GM21825 (cell line): ENCODE data around the gene VSIR.
A peak's percentile ranks its signal among the peaks of the same experiment; 100 is the strongest.

Experiments used
- ATAC-seq: cut with Tn5 transposase; IDR thresholded peaks from one replicate; pipeline ENCODE4 v1.9.1; 2021; ENCODE audit warnings: mild to moderate bottlenecking, moderate library complexity; ENCODE audit not compliant: unreplicated experiment

Gene VSIR

DNA sequence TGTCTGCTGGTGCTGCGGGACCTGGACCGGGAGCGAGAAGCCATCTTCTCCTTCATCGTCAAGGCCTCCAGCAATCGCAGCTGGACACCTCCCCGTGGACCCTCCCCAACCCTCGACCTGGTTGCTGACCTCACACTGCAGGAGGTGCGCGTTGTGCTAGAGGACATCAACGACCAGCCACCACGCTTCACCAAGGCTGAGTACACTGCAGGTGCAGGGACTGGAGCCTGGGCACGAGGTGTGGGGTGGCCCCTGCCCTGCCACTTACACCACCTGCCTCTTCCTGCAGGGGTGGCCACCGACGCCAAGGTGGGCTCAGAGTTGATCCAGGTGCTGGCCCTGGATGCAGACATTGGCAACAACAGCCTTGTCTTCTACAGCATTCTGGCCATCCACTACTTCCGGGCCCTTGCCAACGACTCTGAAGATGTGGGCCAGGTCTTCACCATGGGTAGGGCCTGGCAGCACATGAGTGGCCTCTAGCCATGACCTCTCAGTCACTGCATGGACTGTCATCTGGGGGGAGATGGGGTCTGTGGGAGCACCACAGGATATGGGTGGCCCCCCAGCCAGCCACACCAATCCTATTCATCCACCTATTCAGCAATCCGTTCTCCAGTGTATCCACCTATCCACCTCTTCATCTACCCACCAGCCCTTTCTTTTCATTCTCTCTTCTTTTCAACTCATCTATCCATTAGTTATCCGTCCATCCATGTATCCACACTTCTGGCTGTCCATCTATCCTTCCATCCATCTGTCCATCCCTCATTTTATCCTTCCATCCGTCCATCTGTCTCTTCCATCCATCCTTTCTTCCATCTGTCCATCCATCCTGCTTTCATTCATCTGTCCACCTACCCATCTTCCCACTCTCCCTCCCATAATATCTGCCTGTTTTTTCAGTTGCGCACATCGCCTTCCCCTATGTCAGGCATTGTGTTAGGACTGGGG lies 34.5 kb upstream of the VSIR start:
- no peak for ATAC-seq

DNA sequence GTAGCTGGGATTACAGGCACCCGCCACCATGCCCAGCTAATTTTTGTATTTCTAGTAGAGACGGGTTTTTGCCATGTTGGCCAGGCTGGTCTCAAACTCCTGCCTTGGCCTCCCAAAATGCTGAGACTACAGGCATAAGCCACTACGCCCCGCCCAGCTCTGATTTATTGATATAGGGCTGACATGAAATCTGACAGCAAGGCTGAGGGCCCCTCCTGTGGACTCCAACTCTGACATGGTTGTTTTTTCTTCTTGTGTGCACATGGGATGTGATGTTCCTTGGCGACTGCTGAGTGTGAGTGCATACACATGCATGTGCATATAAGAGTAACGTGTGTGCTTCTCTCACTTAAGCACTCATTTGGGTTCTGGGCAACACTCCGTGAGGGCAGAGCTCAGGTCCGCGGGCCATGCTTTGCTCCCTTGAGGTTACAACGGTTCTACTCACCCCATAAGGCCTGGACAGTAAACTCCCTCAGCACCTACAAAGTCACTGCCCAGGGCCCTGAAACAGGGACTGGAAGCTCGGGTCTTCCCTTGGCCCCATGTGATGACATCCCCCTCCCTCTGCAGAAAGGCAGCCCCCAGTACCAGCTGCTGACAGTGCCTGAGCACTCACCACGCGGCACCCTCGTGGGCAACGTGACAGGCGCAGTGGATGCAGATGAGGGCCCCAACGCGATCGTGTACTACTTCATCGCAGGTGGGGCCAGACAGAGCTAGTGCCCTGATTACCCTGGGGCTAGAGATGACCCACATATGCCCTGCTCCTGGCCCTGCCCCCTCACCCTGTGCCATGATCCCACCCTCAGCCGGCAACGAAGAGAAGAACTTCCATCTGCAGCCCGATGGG lies 33.6 kb upstream of the VSIR start:
- ATAC-seq, result no peak

DNA sequence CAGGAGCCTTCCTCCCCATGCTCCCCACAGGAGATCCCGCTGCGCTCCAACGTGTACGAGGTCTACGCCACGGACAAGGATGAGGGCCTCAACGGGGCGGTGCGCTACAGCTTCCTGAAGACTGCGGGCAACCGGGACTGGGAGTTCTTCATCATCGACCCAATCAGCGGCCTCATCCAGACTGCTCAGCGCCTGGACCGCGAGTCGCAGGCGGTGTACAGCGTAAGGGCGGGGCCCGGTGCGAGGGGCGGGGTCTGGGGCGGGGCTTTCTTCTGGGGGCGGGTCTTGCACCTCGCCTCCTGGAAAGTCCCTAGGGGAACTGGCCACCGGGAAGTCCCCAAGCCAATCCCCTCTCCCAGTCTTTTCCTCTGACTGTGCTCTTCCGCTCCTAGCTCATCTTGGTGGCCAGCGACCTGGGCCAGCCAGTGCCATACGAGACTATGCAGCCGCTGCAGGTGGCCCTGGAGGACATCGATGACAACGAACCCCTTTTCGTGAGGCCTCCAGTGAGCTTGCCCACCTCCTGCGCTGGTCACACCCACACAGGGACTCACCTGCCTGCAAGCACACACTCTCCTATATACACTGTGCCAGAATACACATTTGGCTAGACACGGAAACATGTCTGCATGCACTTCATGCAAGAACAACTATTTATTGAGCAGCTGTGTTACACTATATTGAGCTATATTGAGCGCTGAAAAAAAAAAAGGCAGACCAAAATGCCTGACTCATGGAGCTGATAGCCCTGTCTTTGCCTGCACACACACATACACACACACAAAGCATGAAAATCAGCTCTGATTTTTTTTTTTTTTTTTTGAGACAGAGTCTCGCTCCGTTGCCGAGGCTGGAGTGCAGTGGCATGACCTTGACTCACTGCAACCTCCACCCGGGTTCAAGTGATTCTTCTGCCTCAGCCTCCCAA lies 32.7 kb upstream of the VSIR start:
- ATAC-seq, result no peak

DNA sequence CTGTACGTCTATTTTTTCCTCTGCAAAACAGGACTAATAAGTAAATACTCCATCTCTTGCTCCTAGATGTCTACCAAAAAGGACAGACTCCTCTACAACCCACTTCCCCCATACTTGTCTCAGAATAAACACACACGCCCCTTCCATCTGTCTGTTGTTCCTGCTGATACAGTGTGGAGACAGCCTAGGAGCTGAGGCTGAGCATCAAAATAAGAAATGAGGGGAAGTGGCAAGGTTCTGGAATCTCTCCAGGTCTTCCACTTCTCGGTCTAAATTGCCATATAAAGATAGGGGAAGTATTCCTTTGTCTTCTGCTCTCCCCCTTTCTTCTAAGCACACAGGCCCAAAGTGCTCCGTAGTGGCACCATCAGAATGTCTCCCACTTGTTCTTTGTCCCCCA lies 30.8 kb upstream of the VSIR start:
- ATAC-seq, result no peak

DNA sequence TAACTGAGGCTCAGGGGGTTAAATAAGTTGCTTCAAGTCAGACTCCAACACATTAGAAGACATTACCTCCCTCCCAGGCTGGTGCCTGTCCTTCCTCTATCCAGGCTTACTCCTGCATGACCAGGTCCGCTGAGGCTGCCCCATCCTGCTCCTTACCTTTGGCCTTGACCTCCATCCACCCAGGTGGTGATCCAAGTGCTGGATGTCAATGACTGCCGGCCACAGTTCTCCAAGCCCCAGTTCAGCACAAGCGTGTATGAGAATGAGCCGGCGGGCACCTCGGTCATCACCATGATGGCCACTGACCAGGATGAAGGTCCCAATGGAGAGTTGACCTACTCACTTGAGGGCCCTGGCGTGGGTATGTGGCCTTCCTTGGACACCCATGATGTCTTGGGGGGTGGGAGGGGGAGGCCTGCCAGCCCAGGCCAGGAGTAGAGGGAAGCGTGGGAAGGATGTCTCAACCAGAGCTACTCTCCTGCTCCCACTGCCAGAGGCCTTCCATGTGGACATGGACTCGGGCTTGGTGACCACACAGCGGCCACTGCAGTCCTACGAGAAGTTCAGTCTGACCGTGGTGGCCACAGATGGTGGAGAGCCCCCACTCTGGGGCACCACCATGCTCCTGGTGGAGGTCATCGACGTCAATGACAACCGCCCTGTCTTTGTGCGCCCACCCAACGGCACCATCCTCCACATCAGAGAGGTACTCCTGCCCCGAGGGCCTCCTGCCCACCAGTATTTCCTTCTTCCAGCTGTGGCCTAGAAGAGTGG lies 29.6 kb upstream of the VSIR start:
- ATAC-seq, result no peak

DNA sequence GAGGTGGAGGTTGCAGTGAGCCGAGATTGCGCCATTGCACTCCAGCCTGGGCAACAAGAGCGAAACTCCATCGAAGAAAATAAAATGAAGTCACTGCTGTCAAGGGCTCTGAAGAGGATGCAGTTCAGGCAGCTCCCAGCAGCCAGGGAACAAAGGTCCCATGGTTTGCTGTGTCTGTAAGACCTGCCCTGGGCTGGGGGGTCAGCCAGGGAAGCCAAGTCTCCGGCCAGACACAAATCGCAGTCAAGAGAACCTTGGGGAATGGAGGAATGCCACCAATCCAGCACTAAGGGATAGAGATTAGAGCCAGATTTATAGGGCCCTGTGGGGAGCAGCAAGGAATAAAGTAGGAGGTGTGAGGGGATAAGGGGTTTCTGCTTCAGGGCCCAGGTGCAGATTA lies 28.9 kb upstream of the VSIR start:
- no peak for ATAC-seq

DNA sequence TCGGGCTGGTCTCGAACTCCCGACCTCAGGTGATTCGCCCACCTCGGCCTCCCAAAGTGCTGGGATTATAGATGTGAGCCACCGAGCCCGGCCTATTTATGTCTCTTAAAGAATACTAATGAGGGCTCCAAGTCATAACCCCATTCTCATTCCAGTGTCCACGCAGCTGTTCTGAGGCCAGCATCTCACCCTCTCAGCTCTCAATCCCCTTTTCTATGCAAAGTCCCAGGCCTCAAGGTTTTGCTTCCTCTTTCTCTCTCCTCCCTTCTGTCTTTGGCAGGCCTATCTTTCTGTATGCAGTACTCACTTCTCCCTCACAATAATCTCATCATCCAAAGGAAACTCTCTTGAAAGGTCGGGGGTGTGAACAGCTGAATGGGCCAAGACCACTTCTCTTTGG lies 28.0 kb upstream of the VSIR start:
- ATAC-seq, result peak; percentile 84

DNA sequence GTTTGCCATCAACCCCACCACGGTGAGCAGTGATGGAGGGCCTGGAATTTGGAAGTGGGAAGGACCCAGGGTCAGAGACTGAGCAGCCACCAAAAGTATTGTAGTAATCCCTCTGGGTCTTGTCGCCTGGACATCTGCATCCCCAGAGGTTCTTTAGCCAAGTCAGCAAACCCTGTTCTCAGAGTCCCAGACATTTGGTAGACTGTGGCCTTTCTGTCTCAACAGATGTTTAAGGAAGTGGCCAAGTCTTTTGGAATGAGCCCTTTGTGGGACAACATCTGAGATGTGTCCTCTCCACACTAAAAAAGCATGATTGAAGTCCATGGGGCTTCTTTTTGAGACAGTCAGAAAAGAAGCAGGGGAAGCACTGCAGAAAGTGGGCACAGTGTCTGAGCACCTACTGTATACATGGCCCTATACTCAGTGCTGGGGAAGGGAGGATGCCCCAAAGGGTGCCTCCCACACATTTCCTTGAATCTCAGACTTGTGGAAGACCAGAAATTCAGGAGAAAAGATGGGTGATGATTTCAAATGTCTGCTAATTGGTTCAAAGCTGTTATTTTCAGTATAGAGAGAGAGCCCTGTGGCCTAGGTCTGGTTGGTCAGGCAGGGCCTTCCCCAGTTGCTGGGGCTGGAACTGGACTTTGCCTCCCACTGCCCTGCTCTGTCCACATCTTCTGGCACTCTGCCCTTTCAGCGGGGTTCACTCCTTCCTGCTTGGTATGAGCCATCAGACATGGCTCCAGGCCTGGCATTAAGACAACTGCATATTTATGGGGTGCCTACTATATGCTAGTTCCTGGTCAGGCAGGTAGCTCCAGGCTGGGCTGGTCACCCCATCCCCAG lies 26.5 kb upstream of the VSIR start:
- ATAC-seq, result no peak

DNA sequence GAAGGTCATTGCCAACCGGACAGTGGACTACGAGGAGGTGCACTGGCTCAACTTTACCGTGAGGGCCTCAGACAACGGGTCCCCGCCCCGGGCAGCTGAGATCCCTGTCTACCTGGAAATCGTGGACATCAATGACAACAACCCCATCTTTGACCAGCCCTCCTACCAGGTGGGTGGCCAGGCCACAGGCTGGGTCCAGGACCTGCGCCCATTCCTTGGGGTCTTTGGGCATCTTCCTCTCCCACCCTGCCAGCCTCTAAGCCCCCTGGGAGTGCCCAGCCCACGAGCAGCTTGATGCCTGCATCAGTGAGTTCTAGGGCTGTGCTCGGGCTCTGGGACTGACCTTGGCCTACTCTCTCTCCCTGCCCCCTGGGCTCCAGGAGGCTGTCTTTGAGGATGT lies 25.8 kb upstream of the VSIR start:
- ATAC-seq, result no peak

DNA sequence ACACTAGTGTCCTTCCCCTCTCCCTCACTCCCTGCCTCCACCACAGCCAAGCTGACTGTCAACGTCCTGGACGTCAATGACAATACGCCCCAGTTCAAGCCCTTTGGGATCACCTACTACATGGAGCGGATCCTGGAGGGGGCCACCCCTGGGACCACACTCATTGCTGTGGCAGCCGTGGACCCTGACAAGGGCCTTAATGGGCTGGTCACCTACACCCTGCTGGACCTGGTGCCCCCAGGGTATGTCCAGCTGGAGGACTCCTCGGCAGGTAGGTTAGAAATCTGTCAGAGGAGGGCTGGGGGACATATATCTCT lies 24.9 kb upstream of the VSIR start:
- no peak for ATAC-seq

DNA sequence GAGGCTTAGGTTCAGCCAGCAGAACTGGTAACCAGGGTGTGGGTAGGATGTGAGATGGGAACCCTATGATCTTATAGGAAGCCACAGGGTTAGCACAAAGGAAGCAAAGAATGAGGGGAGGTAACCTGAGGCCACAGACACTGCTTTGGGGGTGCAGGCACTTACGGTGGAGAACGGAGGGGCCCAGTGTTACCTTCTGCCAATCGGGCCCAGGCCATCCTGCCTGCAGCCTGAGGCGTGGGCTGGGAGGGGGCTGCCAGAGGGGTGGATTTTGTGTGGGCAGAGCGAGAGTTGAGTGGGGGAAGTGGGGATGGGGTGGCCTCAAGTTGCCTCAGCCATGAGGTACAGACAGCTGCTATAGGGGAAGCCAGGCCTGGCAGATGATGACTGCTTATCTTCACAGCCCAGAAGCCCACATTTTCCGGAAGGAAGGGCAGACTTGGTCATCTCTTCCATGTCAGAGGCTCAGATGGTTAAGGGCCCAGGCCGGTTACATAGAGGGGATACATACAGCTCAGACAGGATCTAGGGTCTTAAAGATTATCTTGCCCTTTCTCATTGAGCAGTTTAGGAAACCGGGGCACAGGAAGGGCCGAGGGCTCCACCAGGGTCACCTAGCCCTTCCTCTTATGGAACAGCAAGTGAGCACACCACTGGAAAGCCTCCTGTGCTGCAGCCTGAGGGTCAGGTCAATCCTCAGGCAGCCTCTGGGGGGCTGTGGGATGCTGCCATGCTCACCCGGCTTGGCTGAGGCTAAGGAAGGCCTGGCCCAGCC lies 24.4 kb upstream of the VSIR start:
- ATAC-seq, result no peak

DNA sequence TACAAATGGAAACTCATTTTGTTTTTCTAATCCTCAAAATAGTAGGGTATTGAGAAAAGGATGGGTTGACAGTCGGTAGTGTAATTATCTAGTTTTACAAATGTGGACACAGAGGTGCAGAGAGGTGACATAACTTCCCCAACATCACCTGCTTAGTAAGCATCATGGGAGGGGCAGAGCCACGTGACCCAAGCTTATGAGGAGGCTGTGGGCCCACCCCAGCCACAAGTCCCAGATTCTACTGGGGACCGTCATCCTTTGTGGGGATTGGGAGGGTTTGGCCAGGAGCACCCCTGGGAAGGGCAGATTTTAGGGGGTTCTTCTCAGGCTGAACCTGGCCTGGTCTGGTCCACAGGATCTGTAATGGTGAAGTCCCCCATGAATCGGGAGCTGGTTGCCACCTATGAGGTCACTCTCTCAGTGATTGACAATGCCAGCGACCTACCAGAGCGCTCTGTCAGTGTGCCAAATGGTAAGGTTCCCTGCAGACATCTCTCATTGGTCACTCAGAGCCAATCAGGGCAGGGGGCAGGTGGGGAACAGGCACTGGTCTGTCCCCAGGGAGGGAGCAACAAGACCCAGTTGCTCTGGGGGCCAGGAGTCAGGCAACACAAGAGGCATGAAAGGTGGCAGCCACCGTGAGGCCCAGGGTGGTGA lies 23.6 kb upstream of the VSIR start:
- ATAC-seq, result no peak

DNA sequence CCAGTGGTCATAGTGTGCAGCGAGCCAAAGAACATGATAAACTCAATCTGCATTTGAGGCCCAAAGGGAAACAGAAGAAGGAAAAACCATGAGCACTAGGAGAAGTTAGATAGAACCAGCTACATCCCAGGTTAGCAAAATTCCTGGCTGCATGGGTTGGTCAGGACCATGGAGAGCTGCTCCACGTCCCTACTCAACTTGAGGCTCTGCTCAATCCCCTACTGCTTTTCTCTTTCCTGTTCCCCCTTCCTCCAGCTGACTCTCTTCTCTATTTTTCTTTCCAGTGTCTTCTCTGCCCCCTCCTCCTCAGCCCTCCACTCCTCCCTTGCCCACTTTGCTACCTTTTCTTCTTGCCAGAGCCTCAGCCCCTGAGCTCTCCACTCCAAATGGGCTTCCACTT lies 21.9 kb upstream of the VSIR start:
- ATAC-seq, result no peak

DNA sequence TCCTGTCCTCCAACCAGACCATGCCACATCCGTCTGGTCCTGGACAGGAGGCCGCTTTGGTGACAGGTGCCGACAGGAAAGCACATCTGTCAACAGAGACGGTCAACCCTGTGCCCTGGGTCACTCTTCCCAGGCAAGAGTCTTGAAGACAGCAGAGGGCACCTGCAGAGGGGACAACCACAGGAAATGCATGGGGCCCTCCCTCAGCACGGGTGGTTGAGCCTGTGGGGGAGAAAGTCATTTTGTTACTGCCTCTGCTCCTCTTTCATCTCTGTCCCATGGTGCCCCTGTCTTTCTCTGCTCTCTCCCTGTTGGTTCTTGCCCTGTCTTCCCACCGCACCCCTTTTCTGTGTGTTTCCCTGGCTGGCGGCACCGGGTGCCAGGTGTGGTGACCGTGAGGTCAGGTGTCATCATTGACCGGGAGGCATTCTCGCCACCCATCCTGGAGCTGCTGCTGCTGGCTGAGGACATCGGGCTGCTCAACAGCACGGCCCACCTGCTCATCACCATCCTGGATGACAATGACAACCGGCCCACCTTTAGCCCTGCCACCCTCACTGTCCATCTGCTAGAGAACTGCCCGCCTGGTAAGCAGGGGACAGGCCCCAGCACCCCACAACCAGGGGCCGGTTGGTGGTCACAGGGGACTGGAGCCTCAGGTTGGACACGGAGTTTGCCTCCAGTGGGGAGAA lies 17.6 kb upstream of the VSIR start:
- ATAC-seq, result no peak

DNA sequence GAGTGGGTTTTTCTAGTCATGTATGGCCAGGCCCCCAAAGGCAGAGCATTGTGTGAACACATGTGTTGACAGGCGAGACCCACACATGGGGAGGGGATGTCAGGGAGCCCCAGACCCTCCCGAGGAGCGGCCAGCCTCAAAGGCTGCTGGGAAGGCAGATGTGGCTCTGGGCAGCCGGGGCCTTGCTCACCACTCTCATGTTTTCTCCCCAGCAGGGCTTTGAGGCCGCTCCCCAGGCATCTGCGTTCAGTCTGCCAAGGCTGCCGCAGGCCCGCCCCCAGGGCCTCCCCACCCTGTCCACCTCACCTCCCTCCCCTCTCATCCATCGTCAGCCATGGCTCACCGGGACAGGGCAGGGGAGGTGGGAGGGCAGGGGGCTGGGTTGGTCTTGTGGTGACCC lies 16.6 kb upstream of the VSIR start:
- no peak for ATAC-seq

DNA sequence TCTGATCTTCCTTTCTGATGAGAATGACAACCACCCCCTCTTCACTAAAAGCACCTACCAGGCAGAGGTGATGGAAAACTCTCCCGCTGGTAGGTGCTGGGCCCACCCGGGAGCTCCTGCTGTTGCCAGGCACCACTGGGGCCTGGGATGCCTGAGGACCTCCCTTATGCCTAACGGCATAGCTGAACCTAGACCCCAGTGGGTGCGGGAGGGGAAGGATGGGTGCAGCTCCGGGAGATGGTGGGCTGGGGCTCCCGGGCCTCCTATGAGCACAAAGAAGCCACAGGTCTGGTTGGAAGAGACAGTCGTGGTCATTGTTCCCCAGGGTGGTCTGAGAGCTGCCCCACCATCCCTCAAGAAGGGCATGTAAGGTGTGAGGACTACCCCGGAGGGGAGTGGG lies 15.6 kb upstream of the VSIR start:
- ATAC-seq, result no peak

DNA sequence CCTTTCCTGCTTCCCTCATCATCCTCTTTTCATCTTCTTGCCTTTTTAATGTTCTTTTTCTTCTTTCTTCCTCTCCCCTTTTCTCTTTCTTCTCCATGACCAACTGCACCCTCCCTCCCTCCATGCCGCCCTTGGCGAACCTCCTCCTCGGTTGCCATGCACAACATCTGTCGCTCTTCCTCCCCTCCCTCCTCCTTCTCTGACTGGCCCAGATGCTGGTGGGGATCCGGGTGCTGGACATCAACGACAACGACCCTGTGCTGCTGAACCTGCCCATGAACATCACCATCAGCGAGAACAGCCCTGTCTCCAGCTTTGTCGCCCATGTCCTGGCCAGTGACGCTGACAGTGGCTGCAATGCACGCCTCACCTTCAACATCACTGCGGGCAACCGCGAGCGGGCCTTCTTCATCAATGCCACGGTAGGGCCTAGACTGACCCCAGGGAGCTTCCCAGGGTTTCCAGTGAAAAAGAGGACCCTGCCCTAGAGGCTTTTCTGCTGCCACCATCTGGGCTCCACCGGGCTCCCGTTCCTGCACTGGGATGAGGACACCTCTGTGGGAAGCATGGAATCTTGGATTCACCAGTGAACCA lies 11.5 kb upstream of the VSIR start:
- no peak for ATAC-seq
